HG03097 (cell line): ENCODE measurements around the gene POLR1B.
"Not testable (repeated sequence)": the region's sequence is repeated elsewhere in the genome, so short reads cannot be mapped to it uniquely, and the experiment has no call there.

Source experiments
- ATAC-seq: cut with Tn5 transposase; IDR thresholded peaks from one replicate; pipeline ENCODE4 v1.9.1; 2021; ENCODE audit not compliant: unreplicated experiment, low FRiP score

POLR1B gene

DNA sequence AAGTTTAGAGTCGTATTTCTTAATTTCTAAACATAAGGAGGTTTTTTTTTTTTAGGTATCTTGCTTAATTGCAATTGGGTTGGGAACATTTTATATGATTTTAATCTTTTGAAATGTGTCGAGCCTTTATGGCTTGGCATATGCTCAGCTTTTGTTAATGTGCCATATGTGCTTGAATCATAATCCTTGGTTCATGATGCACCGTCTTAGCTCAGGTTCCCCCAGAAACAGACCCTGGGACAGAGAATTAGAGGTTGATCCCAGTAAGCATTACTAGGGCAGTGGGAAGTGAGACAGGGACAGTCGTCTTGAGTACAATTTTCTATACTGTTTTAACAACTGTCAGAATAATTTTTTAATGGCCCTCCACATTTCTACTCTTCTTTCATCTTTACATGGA is 51.5 kb downstream of the POLR1B start:
- no peak for ATAC-seq

DNA sequence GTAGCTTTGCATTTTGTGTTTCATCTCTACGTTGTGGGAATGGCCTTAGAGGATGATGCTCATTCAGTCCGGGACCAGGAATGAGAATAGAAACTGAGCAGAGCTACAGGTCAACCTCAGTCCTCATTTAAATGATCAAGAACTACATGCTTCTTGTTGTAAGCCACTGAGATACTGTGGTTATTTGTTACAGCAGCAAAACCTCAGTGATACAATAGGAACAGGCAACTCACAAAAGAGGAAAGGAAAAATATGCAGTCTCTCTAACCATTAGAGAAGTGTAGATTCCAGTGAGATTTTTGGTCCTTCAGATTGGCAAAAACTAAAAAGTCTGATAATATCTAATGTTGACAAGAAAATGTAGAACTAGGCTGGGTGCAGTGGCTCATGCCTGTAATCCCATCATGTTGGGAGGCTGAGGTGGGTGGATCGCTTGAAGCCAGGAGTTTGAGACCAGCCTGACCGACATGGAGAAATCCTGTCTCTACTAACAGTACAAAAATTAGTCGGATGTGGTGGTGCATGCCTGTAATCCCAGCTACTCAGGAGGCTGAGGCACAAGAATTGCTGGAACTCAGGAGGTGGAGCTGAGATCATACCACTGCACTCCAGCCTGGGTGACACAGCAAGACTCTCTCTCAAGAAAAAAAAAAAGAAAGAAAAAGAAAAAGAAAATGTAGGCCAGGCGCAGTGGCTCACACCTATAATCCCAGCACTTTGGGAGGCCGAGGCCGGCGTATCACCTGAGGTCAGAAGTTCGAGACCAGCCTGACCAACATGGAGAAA is 55.5 kb downstream of the POLR1B start:
- no peak for ATAC-seq

DNA sequence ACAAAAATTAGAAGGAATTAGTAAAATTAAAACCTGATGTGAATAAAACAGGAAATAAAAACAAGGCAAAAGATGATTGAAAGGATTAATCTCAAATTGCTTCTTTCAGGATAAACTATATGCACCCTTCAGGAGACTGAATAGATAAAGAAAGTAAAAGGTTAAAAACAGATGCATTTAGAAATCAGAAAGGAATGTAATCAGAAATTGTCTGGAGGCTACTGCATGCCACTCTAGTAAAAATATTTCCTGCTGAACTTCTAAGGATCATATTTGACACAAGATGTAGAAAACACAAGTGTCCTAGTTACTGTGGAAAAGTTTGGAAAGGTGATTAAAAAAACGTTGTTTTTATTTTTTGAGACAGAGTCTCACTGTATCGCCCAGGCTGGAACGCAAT is 58.4 kb downstream of the POLR1B start:
- no peak for ATAC-seq

DNA sequence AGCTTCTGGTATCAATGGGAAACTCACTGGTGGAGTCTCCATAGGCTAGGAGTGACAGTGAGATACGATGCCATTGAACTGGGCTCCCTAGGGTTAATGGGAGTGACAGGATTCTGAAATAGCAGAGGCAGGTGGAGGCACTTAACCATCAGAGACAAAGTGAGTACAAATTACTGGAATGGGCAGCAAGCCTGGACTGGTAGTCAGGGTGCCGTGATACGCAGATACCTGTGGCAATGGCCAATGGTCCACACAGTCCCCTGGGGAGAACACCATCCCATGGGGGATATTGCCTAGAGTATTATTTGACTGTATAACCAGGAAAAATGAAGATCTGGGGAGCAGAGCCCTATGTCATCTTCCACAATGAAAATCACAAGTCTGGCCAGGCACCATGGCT is 59.5 kb downstream of the POLR1B start:
- no peak for ATAC-seq

DNA sequence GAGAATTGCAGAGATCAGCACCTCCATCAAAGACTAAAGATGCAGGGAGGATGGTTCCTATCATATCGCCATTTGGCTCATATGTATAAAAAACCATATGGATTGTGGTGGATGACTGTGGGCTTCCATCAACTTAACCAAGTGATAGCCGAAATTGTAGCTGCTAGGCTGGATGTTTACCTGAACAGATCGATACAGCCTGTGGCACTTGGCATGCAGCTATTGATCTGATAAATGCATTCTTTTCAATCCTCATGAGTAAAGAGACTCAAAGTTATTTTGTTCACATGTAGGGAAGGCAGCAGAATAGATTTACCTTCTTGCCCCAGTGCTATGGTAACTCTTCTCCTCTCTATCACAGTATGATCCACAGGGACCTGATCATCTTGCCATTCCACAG is 60.7 kb downstream of the POLR1B start:
- no peak for ATAC-seq

DNA sequence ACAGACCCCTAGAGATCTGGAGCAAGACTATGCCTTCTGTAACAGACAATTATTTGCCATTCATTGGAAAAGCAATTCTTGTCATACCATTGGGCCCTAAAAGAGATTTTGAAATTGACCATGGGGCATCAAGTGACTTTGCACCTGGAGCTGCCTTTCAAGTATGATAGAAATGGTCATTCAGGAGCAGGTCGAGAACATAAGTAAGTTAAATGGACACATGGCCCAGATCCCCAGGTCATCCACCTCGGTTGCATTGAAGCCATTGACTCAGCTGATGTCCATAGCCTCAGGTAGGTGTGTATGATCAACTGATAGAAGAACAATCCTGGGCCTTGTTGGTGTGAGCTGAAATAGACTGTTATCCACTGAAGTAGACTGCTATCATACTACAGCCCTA is 61.5 kb downstream of the POLR1B start:
- ATAC-seq: no peak

DNA sequence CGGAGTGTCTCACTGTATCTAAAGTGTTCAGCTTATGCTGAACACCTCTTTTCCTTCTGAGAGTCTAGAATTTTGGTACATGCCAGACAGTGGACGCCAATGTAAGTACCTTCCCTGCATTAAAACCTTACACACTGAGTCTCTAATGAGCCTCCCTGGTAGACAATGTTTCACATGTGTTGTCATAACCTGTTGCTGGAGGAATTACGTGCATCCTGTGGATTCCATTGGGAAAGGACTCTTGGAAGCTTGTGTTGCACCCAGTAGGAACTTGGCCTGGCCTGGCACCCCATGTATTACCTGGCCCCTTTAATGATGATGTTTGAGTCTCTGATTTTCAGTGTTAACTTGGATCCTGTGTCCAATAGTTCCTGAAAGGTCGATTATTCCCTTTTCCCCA is 62.7 kb downstream of the POLR1B start:
- no peak for ATAC-seq

DNA sequence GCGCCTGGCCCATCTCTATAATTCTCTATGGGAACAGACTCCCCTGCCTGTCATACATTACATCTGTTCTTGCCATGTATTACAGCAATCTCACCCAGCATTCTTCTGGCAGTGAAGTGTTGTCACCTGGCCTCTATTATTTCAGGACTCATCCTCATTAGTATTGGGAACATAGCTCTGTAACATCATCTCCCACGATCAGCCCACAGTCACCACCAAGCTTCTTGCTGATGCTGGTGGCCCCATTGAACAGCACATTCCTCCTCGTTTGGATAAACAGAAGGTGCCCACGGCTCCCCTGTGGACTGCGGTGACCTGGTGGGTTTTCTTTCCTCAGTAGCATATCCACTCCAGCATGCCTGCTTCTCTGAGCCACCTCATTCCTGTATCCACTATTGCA is 63.7 kb downstream of the POLR1B start:
- ATAC-seq: no peak

DNA sequence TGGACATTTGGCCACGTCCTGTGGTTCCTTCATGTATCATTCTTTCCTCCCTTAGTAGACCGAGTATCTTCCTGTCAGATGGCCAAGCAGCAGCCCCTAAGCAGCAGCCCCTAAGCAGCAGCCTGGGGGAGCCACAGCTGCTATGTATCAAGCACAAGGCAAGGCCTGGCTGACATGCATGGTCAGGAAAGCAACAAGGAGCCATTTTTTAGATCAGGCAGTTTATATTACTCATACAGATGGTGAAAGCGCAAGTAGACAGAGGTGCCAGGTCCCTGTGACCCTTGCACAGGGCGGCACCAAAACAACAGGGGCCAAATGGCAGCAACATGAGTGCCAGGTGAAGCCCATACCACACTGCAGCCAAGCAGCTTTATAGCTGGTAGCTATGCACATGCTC is 64.3 kb downstream of the POLR1B start:
- no peak for ATAC-seq

DNA sequence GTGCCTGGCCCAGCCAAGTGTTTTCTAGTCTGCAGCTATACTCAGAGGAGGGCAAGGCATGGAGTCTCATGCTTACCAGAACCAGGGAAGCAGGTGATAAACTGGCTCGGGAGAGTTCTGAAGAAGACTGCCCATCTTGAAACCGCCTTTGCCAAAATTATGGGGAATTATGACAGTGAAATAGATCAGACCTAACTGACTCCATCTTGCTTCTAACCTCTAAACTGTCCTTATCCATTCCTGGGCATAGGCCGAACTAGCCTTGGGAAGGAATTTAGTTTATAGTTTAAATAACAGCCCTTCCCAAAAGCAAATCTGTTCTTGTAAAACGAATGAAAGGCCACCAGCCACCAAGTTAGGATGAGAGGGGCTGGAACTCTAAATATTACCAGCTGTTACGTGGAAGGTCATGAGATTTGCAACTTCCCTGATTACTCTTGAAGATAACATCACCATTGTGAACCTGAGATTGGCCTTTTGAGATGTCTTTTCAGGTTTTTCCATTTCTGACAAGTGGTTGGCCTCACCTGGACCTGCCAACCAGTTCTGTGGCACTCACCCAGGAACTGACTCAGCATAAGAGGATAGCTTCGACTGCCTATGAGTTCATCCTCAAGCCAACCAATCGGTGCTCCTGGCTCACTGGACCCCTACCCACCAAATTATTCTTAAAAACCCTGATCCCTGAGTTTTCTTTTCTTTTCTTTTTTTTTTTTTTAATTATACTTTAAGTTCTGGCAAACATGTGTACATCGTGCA is 65.6 kb downstream of the POLR1B start:
- ATAC-seq: no peak

DNA sequence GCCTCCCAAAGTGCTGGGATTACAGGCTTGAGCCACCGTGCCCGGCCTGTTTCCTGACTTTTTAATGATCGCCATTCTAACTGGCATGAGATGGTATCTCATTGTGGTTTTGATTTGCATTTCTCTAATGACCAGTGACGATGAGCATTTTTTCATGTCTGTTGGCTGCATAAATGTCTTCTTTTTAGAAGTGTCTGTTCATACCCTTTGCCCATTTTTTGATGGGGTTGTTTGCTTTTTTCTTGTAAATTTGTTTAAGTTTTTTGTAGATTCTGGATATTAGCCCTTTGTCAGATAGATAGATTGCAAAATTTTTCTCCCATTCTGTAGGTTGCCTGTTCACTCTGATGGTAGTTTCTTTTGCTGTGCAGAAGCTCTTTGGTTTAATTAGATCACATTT is 67.1 kb downstream of the POLR1B start:
- ATAC-seq: not testable (repeated sequence)

DNA sequence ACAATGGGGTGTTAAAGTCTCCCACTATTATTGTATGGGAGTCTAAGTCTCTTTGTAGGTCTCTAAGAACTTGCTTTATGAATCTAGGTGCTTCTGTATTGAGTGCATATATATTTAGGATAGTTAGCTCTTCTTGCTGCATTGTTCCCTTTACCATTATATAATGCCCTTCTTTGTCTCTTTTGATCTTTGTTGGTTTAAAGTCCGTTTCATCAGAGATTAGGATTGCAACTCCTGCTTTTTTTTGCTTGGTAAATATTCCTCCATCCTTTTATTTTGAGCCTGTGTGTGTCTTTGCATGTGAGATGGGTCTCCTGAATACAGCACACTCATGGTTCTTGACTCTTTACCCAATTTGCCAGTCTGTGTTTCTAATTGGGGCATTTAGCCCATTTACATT is 70.0 kb downstream of the POLR1B start:
- not testable (repeated sequence) for ATAC-seq

DNA sequence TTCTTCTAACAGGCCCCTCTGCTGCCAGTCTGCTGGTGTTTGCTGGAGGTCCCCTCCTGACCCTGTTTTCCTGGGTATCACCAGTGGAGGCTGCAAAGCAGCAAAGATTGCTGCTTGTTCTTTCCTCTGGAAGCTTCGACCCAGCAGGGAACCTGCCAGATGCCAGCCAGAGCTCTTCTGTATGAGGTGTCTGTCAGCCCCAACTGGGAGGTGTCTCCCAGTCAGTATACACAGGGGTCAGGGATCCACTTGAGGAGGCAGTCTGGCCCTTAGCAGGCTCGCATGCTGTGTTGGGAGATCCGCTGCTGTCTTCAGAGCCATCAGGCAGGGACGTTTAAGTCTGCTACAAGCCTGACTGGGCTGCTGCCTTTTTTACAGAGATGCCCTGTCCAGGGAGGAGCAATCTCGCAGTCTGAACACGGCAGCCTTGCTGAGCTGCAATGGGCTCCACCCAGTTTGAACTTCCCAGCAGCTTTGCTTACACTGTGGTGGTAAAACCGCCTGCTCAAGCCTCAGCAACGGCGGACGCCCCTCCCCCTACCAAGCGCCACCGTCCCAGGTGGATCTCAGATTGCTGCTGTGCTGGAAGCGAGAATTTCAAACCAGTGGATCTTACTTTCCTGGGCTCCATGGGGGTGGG is 72.1 kb downstream of the POLR1B start:
- no peak for ATAC-seq

DNA sequence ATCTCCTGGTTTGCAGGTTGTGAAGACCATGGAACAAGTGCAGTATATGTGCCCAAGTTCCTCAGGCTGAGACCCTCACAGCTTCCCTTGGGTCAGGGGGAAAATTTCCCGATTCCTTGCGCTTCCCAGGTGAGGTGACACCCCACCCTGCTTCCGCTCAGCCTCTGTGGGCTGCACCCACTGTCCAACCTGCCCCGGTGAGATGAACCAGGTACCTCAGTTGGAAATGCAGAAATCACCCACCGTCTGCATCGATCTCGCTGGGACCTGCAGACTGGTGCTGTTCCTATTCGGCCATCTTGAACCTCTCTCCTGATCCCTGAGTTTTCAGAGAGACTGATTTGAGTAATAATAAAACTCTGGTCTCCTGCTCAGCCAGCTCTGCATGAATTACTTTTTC is 72.8 kb downstream of the POLR1B start:
- no peak for ATAC-seq

DNA sequence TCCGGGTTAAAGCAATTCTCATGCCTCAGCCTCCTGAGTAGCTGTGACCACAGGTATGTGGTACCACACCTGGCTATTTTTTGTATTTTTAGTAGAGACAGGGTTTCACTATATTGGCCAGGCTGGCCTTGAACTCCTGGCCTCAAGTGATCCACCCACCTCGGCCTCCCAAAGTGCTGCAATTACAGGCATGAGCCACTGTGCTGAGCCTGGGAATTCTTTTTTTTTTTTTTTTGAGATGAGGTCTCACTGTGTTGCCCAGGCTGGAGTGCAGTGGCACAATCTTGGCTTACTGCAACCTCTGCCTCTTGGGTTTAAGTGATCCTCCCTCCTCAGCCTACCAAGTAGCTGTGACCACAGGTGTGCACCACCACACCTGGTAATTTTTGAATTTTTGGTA is 73.5 kb downstream of the POLR1B start:
- not testable (repeated sequence) for ATAC-seq

DNA sequence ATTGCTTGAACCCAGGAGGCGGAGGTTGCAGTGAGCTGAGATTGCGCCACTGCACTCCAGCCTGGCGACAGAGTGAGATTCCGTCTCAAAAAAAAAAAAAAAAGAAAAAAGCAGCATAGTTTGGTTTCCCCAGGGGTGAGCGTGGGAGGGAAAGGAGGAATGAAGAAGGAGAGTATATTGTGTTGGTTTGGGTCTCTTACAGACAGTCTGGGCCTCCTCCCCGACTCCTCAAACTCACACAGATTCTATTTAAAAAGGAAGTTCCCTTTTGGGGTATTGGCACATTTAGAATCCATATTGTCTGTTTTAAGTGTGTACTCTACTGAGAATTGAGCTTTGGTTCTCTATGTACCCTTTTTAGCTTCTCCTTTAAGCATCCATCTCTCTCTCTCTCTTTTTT is 76.1 kb downstream of the POLR1B start:
- ATAC-seq: no peak

DNA sequence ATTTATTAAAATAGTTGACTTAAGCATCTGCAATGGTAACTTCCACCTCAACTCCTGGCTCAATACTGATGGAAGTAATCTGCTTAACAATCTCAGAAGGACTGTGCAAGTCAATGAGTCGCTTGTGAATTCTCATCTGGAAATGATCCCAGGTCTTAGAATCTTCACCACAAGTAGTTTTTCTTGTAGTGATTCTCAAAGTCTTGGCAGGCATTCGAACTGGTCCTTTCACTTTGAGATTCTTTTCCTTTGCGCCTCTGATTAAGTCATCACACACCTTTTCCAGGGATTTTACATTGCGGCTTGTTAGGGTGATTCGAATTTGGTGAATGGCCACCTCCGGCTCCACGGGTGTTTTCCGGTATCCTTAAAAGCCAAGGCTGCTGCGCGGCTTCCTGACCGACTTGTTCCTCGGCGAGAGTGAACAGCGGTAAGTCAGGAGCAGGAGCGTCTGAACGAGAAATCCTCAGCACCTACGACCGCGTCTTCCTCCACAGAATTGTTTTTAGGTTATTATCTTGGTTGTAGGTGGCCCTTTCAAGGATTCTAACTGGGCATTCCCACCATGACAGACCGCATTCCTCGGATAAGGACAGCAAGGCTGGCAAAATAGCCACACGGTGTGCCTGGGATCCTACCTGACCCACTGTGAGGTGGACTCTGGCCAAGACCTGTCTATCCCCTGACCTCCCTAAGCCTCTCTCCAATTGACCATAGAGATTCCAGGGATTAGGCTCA is 79.7 kb downstream of the POLR1B start:
- no peak for ATAC-seq

DNA sequence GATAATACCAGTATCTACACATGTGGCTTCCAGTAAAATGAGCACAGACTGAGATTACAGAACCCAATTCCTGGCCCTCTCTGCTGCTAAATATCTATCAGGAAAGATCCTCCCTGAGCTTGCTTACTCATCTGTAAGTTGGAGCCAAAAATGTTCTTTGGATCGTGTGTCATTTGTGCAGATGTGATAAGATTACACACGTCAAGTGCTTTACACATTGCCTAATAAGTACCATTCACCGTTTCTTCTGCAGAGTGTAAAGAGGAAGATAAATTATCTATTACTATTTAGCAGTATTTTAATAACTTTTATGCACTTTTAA is 80.2 kb downstream of the POLR1B start:
- no peak for ATAC-seq

DNA sequence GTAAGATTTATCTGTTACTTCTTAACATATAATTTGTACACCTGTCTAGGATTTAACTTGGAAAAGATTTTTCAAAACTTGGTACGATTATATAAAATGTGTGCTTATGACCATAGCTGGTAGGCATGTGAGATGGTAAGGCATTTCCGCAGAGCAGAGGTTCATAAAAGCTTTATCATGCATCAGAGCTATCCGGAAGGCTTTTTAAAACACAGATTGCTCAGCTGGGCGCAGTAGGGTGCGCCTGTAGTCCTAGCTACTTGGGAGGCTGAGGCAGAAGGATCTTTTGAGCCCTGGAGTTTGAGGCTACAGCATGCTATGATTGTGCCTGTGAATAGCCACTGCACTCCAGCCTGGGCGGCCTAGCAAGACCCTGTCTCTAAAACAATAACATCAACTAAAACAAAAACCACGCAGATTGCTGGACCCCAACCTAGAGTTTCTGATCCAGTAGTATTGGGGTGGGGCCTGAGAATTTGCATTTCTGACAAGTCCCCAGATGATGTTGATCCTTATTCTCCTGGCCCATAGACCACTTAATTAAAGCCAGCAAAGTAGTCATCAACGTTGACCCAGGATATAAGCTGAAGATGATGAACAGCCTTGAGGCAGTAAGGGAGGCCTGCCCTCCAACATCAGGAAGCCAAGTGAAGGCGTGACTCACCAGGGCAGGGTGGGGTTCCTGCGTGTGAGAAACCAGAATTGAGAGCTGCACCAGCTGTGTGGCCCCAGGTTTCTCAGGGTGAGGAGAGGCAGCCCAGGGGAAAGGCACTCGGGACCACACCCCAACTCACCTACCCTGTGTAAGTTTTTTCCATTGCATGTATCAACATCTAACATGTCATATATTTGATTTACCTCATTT is 81.9 kb downstream of the POLR1B start:
- no peak for ATAC-seq

DNA sequence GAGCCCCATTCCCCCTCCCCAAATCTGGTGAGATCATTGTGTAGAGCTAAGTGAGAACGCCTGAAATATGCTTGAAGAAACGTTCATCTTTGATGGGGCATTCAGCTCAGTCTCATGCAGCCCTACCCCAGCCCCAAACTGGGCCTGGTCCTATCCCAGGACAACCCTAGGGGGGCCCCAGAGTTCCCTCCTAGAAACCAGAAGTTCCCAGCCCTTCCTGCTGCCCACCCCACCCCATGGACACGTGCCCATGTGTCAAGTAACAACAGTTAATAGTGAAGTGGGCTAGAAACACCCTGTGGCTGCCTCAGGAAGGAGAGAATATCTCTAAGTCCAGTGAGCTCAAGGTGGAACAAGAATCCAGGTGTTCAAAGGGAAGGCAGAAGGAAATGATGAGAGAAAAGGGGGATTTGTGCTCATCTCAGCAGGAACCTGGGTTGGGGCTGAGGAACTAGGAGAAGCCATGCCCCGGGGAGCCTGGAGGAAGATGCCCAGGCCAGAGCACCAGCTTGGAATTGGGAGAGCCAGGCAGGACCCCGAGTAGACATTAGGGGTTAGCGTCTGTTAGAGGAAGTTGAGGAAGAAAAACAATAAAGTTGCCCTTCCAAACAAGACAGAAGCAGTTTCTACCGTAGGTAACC is 83.3 kb downstream of the POLR1B start:
- no peak for ATAC-seq
